H1 (cell line): ENCODE results near the gene PLD2. TPM values are rescaled to one million over a fixed set of nuclear protein-coding genes. Genes with fewer than 3 reads are reported as not detected.

ENCODE experiments used
- CTCF ChIA-PET: fragments of 300-600 bp; sonication (Branson Sonifier 250); formaldehyde crosslinking; loops from one replicate; lab custom pipeline; 2021; ENCODE audit not compliant: partially characterized antibody; lab: Charles Lee
- POLR2A ChIA-PET: fragments of 300-600 bp; sonication (Branson Sonifier 250); formaldehyde crosslinking; loops from one replicate; lab custom pipeline; 2021; ENCODE audit warnings: inconsistent platforms; ENCODE audit not compliant: partially characterized antibody; lab: Charles Lee
- DNase-seq, 2 experiments: peaks; one replicate each; pipeline versions ENCODE4 v3.0.0 to v3.0.0-alpha.2; 2010 to 2022; ENCODE audit warnings: low spot score in 2 of 2, low read depth in 1 of 2, mixed read lengths in 1 of 2
- FAIRE-seq: peaks from 2 replicates; lab custom pipeline; 2011; peaks lifted over from hg19 to GRCh38; lab: Jason Lieb, UNC
- H2AFZ ChIP-seq: 2 replicates; pipeline ENCODE4 v1.8.1; 2012; ENCODE audit warnings: low read length, inconsistent platforms
- H2AK5ac ChIP-seq: 2 replicates; pipeline ENCODE4 v1.6.1; 2013; ENCODE audit warnings: low read depth, low read length
- H2BK120ac ChIP-seq: replicated peaks from 2 replicates; pipeline ENCODE3; 2013; ENCODE audit warnings: low read depth, low read length, inconsistent platforms
- H2BK12ac ChIP-seq: 2 replicates; pipeline ENCODE4 v1.6.1; 2013; ENCODE audit warnings: low read depth, low read length
- H2BK15ac ChIP-seq: 2 replicates; pipeline ENCODE4 v1.6.1; 2013; ENCODE audit warnings: low read length
- H2BK20ac ChIP-seq: 2 replicates; pipeline ENCODE4 v1.6.1; 2013; ENCODE audit warnings: low read length
- H2BK5ac ChIP-seq: 2 replicates; pipeline ENCODE4 v1.6.1; 2013; ENCODE audit warnings: low read depth, low read length
- H3K14ac ChIP-seq: 2 replicates; pipeline ENCODE4 v1.6.1; 2013; ENCODE audit warnings: inconsistent platforms; ENCODE audit not compliant: insufficient read length
- H3K18ac ChIP-seq: 2 replicates; pipeline ENCODE4 v1.6.1; 2013; ENCODE audit warnings: low read length; ENCODE audit errors: extremely low read depth
- H3K23ac ChIP-seq: 2 replicates; pipeline ENCODE4 v1.6.1; 2013; ENCODE audit warnings: inconsistent platforms; ENCODE audit not compliant: insufficient read length
- H3K23me2 ChIP-seq: 2 replicates; pipeline ENCODE4 v1.6.1; 2013; ENCODE audit warnings: low read depth, low read length
- H3K27ac ChIP-seq: 2 replicates; pipeline ENCODE4 v1.6.1; 2011; ENCODE audit warnings: low read depth, low read length, inconsistent platforms
- H3K27me3 ChIP-seq, 4 experiments: replicated peaks in 1 of 4; 1 replicate in 1 of 4; 2 replicates in 3 of 4; pipeline versions ENCODE4 v1.6.1 to v1.8.1; 2011 to 2013; ENCODE audit warnings: low read length in 3 of 4, mild to moderate bottlenecking in 3 of 4, inconsistent platforms in 2 of 4, mixed read lengths in 2 of 4, moderate library complexity in 1 of 4; ENCODE audit not compliant: control insufficient read depth in 3 of 4, insufficient read depth in 3 of 4; ENCODE audit errors: extremely low read depth in 1 of 4
- H3K36me3 ChIP-seq, 4 experiments: 2 replicates each; pipeline versions ENCODE4 v1.6.1 to v1.8.1; 2011 to 2013; ENCODE audit warnings: mild to moderate bottlenecking in 4 of 4, low read length in 3 of 4, moderate library complexity in 2 of 4, control low read depth in 1 of 4, inconsistent platforms in 1 of 4; ENCODE audit not compliant: insufficient read depth in 4 of 4, control insufficient read depth in 2 of 4
- H3K4ac ChIP-seq: replicated peaks from 2 replicates; pipeline ENCODE3; 2013; ENCODE audit warnings: low read length, low read depth, mixed read lengths, inconsistent platforms; ENCODE audit not compliant: insufficient read length
- H3K4me1 ChIP-seq, 4 experiments: replicated peaks in 1 of 4; 1 replicate in 1 of 4; 2 replicates in 3 of 4; pipeline versions ENCODE4 v1.6.1 to v1.8.1; 2011 to 2013; ENCODE audit warnings: low read length in 3 of 4, inconsistent platforms in 2 of 4, mixed read lengths in 1 of 4; ENCODE audit not compliant: insufficient read depth in 4 of 4, control insufficient read depth in 3 of 4
- H3K4me2 ChIP-seq, 2 experiments: 2 replicates each; pipeline versions ENCODE4 v1.6.1 to v1.8.1; 2011 to 2013; ENCODE audit warnings: low read depth in 2 of 2, low read length in 2 of 2, control low read depth in 1 of 2, inconsistent platforms in 1 of 2, mild to moderate bottlenecking in 1 of 2; ENCODE audit not compliant: insufficient read depth in 1 of 2
- H3K4me3 ChIP-seq, 4 experiments: fragments of 200-600, 300-600 bp in 1 of 4; sonication (generic), shearing (Covaris generic), sonication (Bioruptor Twin) in 1 of 4; 2 replicates each; pipeline versions ENCODE4 v1.5.1 to v1.8.1; 2011 to 2016; ENCODE audit warnings: low read length in 4 of 4, low read depth in 3 of 4, control low read depth in 2 of 4, inconsistent platforms in 2 of 4, mild to moderate bottlenecking in 2 of 4, mixed read lengths in 1 of 4, moderate library complexity in 1 of 4; ENCODE audit not compliant: insufficient read depth in 2 of 4; ENCODE audit errors: extremely low read depth in 1 of 4
- H3K56ac ChIP-seq: replicated peaks from 2 replicates; pipeline ENCODE3; 2013; ENCODE audit warnings: low read depth, mild to moderate bottlenecking, mixed read lengths, low read length, inconsistent platforms; ENCODE audit not compliant: insufficient read length
- H3K79me1 ChIP-seq: 2 replicates; pipeline ENCODE4 v1.6.1; 2013; ENCODE audit warnings: low read depth, low read length, control low read depth
- H3K79me2 ChIP-seq, 2 experiments: 2 replicates each; pipeline versions ENCODE4 v1.6.1 to v1.8.1; 2012 to 2013; ENCODE audit warnings: low read length in 2 of 2, mild to moderate bottlenecking in 2 of 2, inconsistent platforms in 1 of 2; ENCODE audit not compliant: insufficient read depth in 2 of 2, control insufficient read depth in 1 of 2
- H3K9ac ChIP-seq, 4 experiments: replicated peaks in 1 of 4; 1 replicate in 1 of 4; 2 replicates in 3 of 4; pipeline versions ENCODE4 v1.6.1 to v1.8.1; 2011 to 2013; ENCODE audit warnings: low read depth in 3 of 4, low read length in 3 of 4, control low read depth in 2 of 4, mild to moderate bottlenecking in 2 of 4, moderate library complexity in 2 of 4, inconsistent platforms in 1 of 4; ENCODE audit errors: extremely low read depth in 1 of 4
- H3K9me3 ChIP-seq, 2 experiments: 2 replicates each; pipeline versions ENCODE4 v1.6.1 to v1.8.1; 2012 to 2013; ENCODE audit warnings: mild to moderate bottlenecking in 2 of 2, moderate library complexity in 2 of 2, control low read depth in 1 of 2, inconsistent platforms in 1 of 2, low read depth in 1 of 2, low read length in 1 of 2, mixed read lengths in 1 of 2; ENCODE audit not compliant: insufficient read depth in 2 of 2
- H4K20me1 ChIP-seq, 2 experiments: replicated peaks in 1 of 2; 2 replicates each; pipeline versions ENCODE3 to v1.8.1; 2011 to 2013; ENCODE audit warnings: inconsistent platforms in 2 of 2, low read length in 2 of 2, mild to moderate bottlenecking in 1 of 2; ENCODE audit not compliant: insufficient read depth in 2 of 2, control insufficient read depth in 1 of 2
- H4K5ac ChIP-seq: 2 replicates; pipeline ENCODE4 v1.6.1; 2013; ENCODE audit warnings: low read length, low read depth, mixed read lengths, inconsistent platforms; ENCODE audit not compliant: insufficient read length
- H4K8ac ChIP-seq: 2 replicates; pipeline ENCODE4 v1.8.0; 2013; ENCODE audit warnings: mild to moderate bottlenecking, moderate library complexity, low read length, inconsistent platforms; ENCODE audit not compliant: insufficient read depth; ENCODE audit errors: extremely low read depth
- H4K91ac ChIP-seq: replicated peaks from 2 replicates; pipeline ENCODE3; 2013; ENCODE audit warnings: low read length, mixed read lengths, inconsistent platforms; ENCODE audit not compliant: insufficient read length
- ASH2L ChIP-seq: fragments of 200-600, 300-600 bp; sonication (generic); IDR thresholded peaks from one replicate; pipeline ENCODE4 v1.7.1; 2017; ENCODE audit warnings: low read length
- BRCA1 ChIP-seq: IDR thresholded peaks from 2 replicates; pipeline ENCODE4 v1.6.1; 2012; ENCODE audit warnings: low read depth, low read length, improper control_type of control experiment
- CEBPB ChIP-seq: IDR thresholded peaks from 2 replicates; pipeline ENCODE4 v1.6.1; 2012; ENCODE audit warnings: low read depth, low read length
- EGR1 ChIP-seq: IDR thresholded peaks from 2 replicates; pipeline ENCODE4 v1.6.1; 2011; ENCODE audit warnings: low read depth, low read length, borderline replicate concordance
- EP300 ChIP-seq, 2 experiments: IDR thresholded peaks; 1 replicate in 1 of 2; 2 replicates in 1 of 2; pipeline ENCODE4 v1.6.1; 2011 to 2012; ENCODE audit warnings: low read depth in 2 of 2, low read length in 2 of 2, mild to moderate bottlenecking in 2 of 2, borderline replicate concordance in 1 of 2, inconsistent platforms in 1 of 2, moderate library complexity in 1 of 2
- HDAC6 ChIP-seq: IDR thresholded peaks from one replicate; pipeline ENCODE4 v1.7.1; 2012; ENCODE audit warnings: low read depth, mild to moderate bottlenecking, inconsistent platforms, low read length, moderate library complexity
- POU5F1 ChIP-seq: IDR thresholded peaks from 2 replicates; pipeline ENCODE4 v1.6.1; 2011; ENCODE audit warnings: low read depth, mild to moderate bottlenecking, low read length, moderate library complexity
- RBBP5 ChIP-seq: IDR thresholded peaks from 2 replicates; pipeline ENCODE4 v1.7.1; 2012; ENCODE audit warnings: low read depth, mild to moderate bottlenecking, inconsistent platforms, low read length, moderate library complexity, borderline replicate concordance
- SIN3A ChIP-seq, 2 experiments: IDR thresholded peaks in 1 of 2; conservative IDR thresholded peaks in 1 of 2; 2 replicates each; pipeline ENCODE4 v1.6.1; 2011 to 2012; ENCODE audit warnings: low read length in 2 of 2, improper control_type of control experiment in 1 of 2, low read depth in 1 of 2, mild to moderate bottlenecking in 1 of 2
- SRF ChIP-seq: IDR thresholded peaks from 2 replicates; pipeline ENCODE4 v1.6.1; 2011; ENCODE audit warnings: mild to moderate bottlenecking, low read depth, low read length, moderate library complexity
- SUZ12 ChIP-seq: fragments of 200-600 bp; sonication (generic); IDR thresholded peaks from 2 replicates; pipeline ENCODE4 v1.6.1; 2012; ENCODE audit warnings: mild to moderate bottlenecking, inconsistent platforms, low read length, moderate library complexity, mixed read lengths
- USF2 ChIP-seq: IDR thresholded peaks from 2 replicates; pipeline ENCODE4 v1.6.1; 2011; ENCODE audit warnings: low read length, improper control_type of control experiment
- YY1 ChIP-seq: IDR thresholded peaks from 2 replicates; pipeline ENCODE4 v1.6.1; 2011; ENCODE audit warnings: low read depth, mild to moderate bottlenecking, low read length
- WGBS, 2 experiments: shearing (Covaris generic) in 1 of 2; methylation state at CpG; one replicate each; pipeline versions ENCODE4 v1.1.6 to v1.1.7; 2013 to 2015; ENCODE audit warnings: low lambda C conversion rate in 2 of 2, mixed read lengths in 2 of 2, inconsistent platforms in 1 of 2, low coverage in 1 of 2, missing lambda C conversion rate in 1 of 2; ENCODE audit not compliant: insufficient replicate concordance in 2 of 2, insufficient coverage in 1 of 2, insufficient read length in 1 of 2; ENCODE audit errors: extremely low coverage in 1 of 2, missing lambda C conversion rate in 1 of 2; 5-methylcytosine and 5-hydroxymethylcytosine counted together
- polyA plus RNA-seq, 7 experiments: library from polyadenylated mRNA; depleted of rRNA in 3 of 7; stranded (reverse) in 5 of 7; unstranded in 2 of 7; fragments of >200 nt in 5 of 7; fragments of 200-250 nt in 2 of 7; gene quantifications; 1 replicate in 5 of 7; 2 replicates in 1 of 7; 4 replicates in 1 of 7; pipeline versions ENCODE4 v1.2.1 to v1.2.3, GENCODE V29; 2011 to 2013; ENCODE audit warnings: missing spikeins in 2 of 7, mixed read lengths in 2 of 7
- total RNA-seq: library from RNA; stranded (reverse); fragmentation: NEBNext Ultra II Directional; extraction: Animal tissue kit (Norgen Biotek cat#: 25700); gene quantifications from 2 replicates; pipeline ENCODE4 v1.2.1, GENCODE V29; 2021

The PLD2 gene
- total and polyA plus RNA-seq, 2 of the 8 experiments (the other 6 are each of a cell fraction or from before 2014, with no cell fraction given), result 44.3 to 48.4 TPM

- no peaks in the 10 kb centered on the region; the same call in 1 of the 2 replicates for H3K79me1 ChIP-seq
- H3K4me1 ChIP-seq, result no peaks in the 10 kb centered on the region
- H2BK15ac ChIP-seq, result no peak overlapping the region
- POLR2A ChIA-PET, result interaction anchor here (1.3 to 1.7 kb wide), 3 partner anchors 8 to 11 kb away, joined by 3 to 15 read pairs (median 5); partner anchors contain the start of gene PLD2
- no peak overlapping the region; the same call in 1 of the 2 replicates for H4K8ac ChIP-seq
- CTCF ChIA-PET, result interaction anchor here (1.0 to 3.0 kb wide), 5 partner anchors 28 to 81 kb away, joined by 3 to 9 read pairs (median 5); partner anchors contain the start of gene C17orf107
- H2BK12ac ChIP-seq, result no peak overlapping the region
- H3K79me2 ChIP-seq, result no peaks in the 10 kb centered on the region
- H4K5ac ChIP-seq, result no peak overlapping the region
- H3K27ac ChIP-seq, result no peak overlapping the region
- no peak overlapping the region for H3K4me2 ChIP-seq
- FAIRE-seq (no peak), DNase-seq (no peak)
- WGBS, 2 experiments, result 82% methylated on average over 8 of the region's 12 CpGs; no CpG with 5 or more reads in 1 of the 2 experiments
- no peak overlapping the region for H2AFZ ChIP-seq
- H3K18ac ChIP-seq, result no peak overlapping the region
- H3K23me2 ChIP-seq, result no peaks in the 10 kb centered on the region
- no peak overlapping the region for H3K9ac ChIP-seq
- H3K23ac ChIP-seq, result no peak overlapping the region
- H3K9me3 ChIP-seq, result no peaks in the 10 kb centered on the region; a peak in 1 of 4 replicates
- no peak overlapping the region for H3K14ac ChIP-seq
- H2BK120ac ChIP-seq, result no peak overlapping the region
- no peak overlapping the region for H2BK5ac ChIP-seq
- H3K4ac ChIP-seq, result no peak overlapping the region
- no peak overlapping the region for H3K4me3 ChIP-seq
- peaks cover 6 to 10% (median 9%) of the 10 kb centered on the region in 4 experiments; a peak in 6 of 8 replicates for H3K36me3 ChIP-seq
- no peak overlapping the region for H4K91ac ChIP-seq
- no peaks in the 10 kb centered on the region for H3K27me3 ChIP-seq
- no peak overlapping the region for H2BK20ac ChIP-seq
- TF ChIP-seq EGR1 (no peak), SRF (no peak), RBBP5 (no peak), SIN3A (conservative IDR thresholded peaks at IDR 0.05 in 1 of 2, IDR thresholded peaks at IDR 0.05 in 1 of 2; ENCODE audit: low read depth in 1 of 2, low read length in 2 of 2) (no peak), BRCA1 (no peak), POU5F1 (no peak), HDAC6 (no peak), ASH2L (no peak), EP300 (IDR thresholded peaks at IDR 0.05; ENCODE audit: borderline replicate concordance in 1 of 2, low read depth in 2 of 2, low read length in 2 of 2) (no peak), CEBPB (no peak), YY1 (no peak), SUZ12 (no peak), USF2 (no peak)
- H2AK5ac ChIP-seq, result no peak overlapping the region
- H3K56ac ChIP-seq, result no peak overlapping the region
- H4K20me1 ChIP-seq, result peaks cover 3 to 7% of the 10 kb centered on the region in 2 experiments
Measured at GRCh38 chr17:4818276-4818675, 11.3 kb downstream of the PLD2 start.
